ENCODE measurements around the gene DTNA. TPM values are rescaled to one million over a fixed set of nuclear protein-coding genes. Genes with fewer than 3 reads are reported as not detected.
"Not testable (repeated sequence)": the region's sequence is repeated elsewhere in the genome, so short reads cannot be mapped to it uniquely, and the experiment has no call there.

Gene DTNA
- total RNA-seq, 1 donor from 2014 or later = 1.6 TPM

GRCh38 chr18:34729264-34729663 is 19.2 kb downstream of the DTNA start:
- H3K36me3 ChIP-seq (ENCODE audit: control insufficient read depth, insufficient read depth, low read length) = no peaks in the 10 kb centered on the region
- DNase-seq (ENCODE audit: low read depth) (peak; percentile 58), FAIRE-seq (no peak)
- H3K27me3 ChIP-seq (ENCODE audit: control insufficient read depth, insufficient read depth, low read length) = no peaks in the 10 kb centered on the region
- TF ChIP-seq CTCF (IDR thresholded peaks at IDR 0.05; ENCODE audit: insufficient read depth, low read length, severe bottlenecking) = peak; percentile 80
- H3K4me3 ChIP-seq (ENCODE audit: low read depth, low read length) = no peak overlapping the region

GRCh38 chr18:34729740-34730355 is 19.8 kb downstream of the DTNA start:
- TF ChIP-seq CTCF (IDR thresholded peaks at IDR 0.05; ENCODE audit: insufficient read depth, low read length, severe bottlenecking) = no peak
- no peaks in the 10 kb centered on the region for H3K27me3 ChIP-seq (ENCODE audit: control insufficient read depth, insufficient read depth, low read length)
- DNase-seq (ENCODE audit: low read depth) = no peak
- H3K4me3 ChIP-seq (ENCODE audit: low read depth, low read length) = no peak overlapping the region
- no peaks in the 10 kb centered on the region for H3K36me3 ChIP-seq (ENCODE audit: control insufficient read depth, insufficient read depth, low read length)
- no peak for FAIRE-seq

GRCh38 chr18:34730774-34731173 is 20.7 kb downstream of the DTNA start:
- DNase-seq (ENCODE audit: low read depth) = no peak
- no peak for TF ChIP-seq CTCF (IDR thresholded peaks at IDR 0.05; ENCODE audit: insufficient read depth, low read length, severe bottlenecking)
- Histone ChIP-seq H3K36me3 (ENCODE audit: control insufficient read depth, insufficient read depth, low read length) (no peaks in the 10 kb centered on the region), H3K4me3 (ENCODE audit: low read depth, low read length) (no peak overlapping the region), H3K27me3 (ENCODE audit: control insufficient read depth, insufficient read depth, low read length) (no peaks in the 10 kb centered on the region)
- FAIRE-seq = no peak

- DNase-seq (ENCODE audit: low read depth) (no peak), FAIRE-seq (no peak)
- no peak overlapping the region for H3K4me3 ChIP-seq (ENCODE audit: low read depth, low read length)
- no peaks in the 10 kb centered on the region for H3K27me3 ChIP-seq (ENCODE audit: control insufficient read depth, insufficient read depth, low read length)
- H3K36me3 ChIP-seq (ENCODE audit: control insufficient read depth, insufficient read depth, low read length) = no peaks in the 10 kb centered on the region
- no peak for TF ChIP-seq CTCF (IDR thresholded peaks at IDR 0.05; ENCODE audit: insufficient read depth, low read length, severe bottlenecking)
These were observed 24.0 kb downstream of the DTNA start for GRCh38 chr18:34734056-34734455.

GRCh38 chr18:34734526-34734925 is 24.4 kb downstream of the DTNA start:
- not testable (repeated sequence) for H3K36me3 ChIP-seq (ENCODE audit: control insufficient read depth, insufficient read depth, low read length); FAIRE-seq; H3K27me3 ChIP-seq (ENCODE audit: control insufficient read depth, insufficient read depth, low read length); H3K4me3 ChIP-seq (ENCODE audit: low read depth, low read length)
- DNase-seq (ENCODE audit: low read depth) = peak; percentile 18

GRCh38 chr18:34738175-34738894 is 28.2 kb downstream of the DTNA start:
- FAIRE-seq = peak; percentile 88
- Histone ChIP-seq H3K36me3 (ENCODE audit: control insufficient read depth, insufficient read depth, low read length) (no peaks in the 10 kb centered on the region), H3K4me3 (ENCODE audit: low read depth, low read length) (no peak overlapping the region), H3K27me3 (ENCODE audit: control insufficient read depth, insufficient read depth, low read length) (no peaks in the 10 kb centered on the region)
- TF ChIP-seq CTCF (IDR thresholded peaks at IDR 0.05; ENCODE audit: insufficient read depth, low read length, severe bottlenecking) = no peak
- DNase-seq (ENCODE audit: low read depth) = peak; percentile 77
